KMS-11 (cell line): ENCODE results near the gene OR52E4.

Experiments
- H2AFZ ChIP-seq: fragments of 200-600 bp; sonication (generic); 2 replicates; pipeline ENCODE4 v1.6.1; 2016; ENCODE audit warnings: antibody characterized with exemption, mixed run types, low read depth
- H3K27ac ChIP-seq: fragments of 200-600 bp; sonication (generic); 2 replicates; pipeline ENCODE4 v1.6.1; 2016; ENCODE audit warnings: mild to moderate bottlenecking, mixed run types
- H3K27me3 ChIP-seq: fragments of 200-600 bp; sonication (generic); 2 replicates; pipeline ENCODE4 v1.6.1; 2017; ENCODE audit warnings: mild to moderate bottlenecking, low read depth, mixed run types, moderate library complexity; ENCODE audit not compliant: insufficient read depth
- H3K36me3 ChIP-seq: fragments of 200-600 bp; sonication (generic); 2 replicates; pipeline ENCODE4 v1.6.1; 2017; ENCODE audit warnings: mild to moderate bottlenecking, mixed run types; ENCODE audit not compliant: insufficient read depth
- H3K4me1 ChIP-seq: fragments of 200-600 bp; sonication (generic); 2 replicates; pipeline ENCODE4 v1.6.1; 2016; ENCODE audit warnings: mild to moderate bottlenecking, low read depth, mixed run types; ENCODE audit not compliant: poor library complexity, severe bottlenecking
- H3K4me2 ChIP-seq: fragments of 200-600 bp; sonication (generic); 2 replicates; pipeline ENCODE4 v1.7.0; 2016; ENCODE audit warnings: mild to moderate bottlenecking, mixed run types
- H3K4me3 ChIP-seq: fragments of 200-600 bp; sonication (generic); IDR thresholded peaks from 2 replicates; pipeline ENCODE4 v1.6.1; 2017; ENCODE audit warnings: low read depth, low read length, mixed read lengths; ENCODE audit not compliant: insufficient read depth
- H3K79me2 ChIP-seq: fragments of 200-600 bp; sonication (generic); 2 replicates; pipeline ENCODE4 v1.6.1; 2016; ENCODE audit warnings: low read depth, mixed run types; ENCODE audit not compliant: insufficient read depth
- H3K9ac ChIP-seq: fragments of 200-600 bp; sonication (generic); 2 replicates; pipeline ENCODE4 v1.6.1; 2016; ENCODE audit warnings: mild to moderate bottlenecking, mixed run types
- H4K20me1 ChIP-seq: fragments of 200-600 bp; sonication (generic); 2 replicates; pipeline ENCODE4 v1.6.1; 2016; ENCODE audit warnings: mild to moderate bottlenecking, mixed run types; ENCODE audit not compliant: insufficient read depth
- TF ChIP-seq, protein P1 (sequence below): fragments of 200-600 bp; sonication (generic); conservative IDR thresholded peaks from 2 replicates; pipeline ENCODE4 v1.6.1; 2017; ENCODE audit warnings: low read depth, mild to moderate bottlenecking, antibody characterized with exemption, low read length, moderate library complexity, mixed read lengths

OR52E4 gene

DNA sequence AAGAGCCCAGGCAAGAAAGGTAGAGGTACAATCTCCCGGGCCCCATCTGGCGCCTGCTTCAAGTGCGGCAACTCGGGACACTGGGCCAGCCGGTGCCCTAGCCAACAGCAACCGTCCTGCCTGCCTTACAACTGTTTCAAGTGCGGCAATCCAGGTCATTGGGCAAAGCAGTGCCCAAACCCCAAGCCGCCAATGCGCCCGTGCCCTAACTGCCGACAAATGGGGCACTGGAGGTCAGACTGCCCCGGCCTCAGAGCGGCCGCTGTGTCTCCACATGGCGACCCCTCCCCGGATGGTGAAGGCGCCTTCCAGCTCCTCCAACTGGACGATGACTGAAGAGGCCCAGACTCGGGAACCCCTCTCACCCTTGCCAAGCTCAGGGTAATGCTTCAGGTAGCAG lies 50.2 kb downstream of the OR52E4 start:
- TF ChIP-seq, protein P1, sequence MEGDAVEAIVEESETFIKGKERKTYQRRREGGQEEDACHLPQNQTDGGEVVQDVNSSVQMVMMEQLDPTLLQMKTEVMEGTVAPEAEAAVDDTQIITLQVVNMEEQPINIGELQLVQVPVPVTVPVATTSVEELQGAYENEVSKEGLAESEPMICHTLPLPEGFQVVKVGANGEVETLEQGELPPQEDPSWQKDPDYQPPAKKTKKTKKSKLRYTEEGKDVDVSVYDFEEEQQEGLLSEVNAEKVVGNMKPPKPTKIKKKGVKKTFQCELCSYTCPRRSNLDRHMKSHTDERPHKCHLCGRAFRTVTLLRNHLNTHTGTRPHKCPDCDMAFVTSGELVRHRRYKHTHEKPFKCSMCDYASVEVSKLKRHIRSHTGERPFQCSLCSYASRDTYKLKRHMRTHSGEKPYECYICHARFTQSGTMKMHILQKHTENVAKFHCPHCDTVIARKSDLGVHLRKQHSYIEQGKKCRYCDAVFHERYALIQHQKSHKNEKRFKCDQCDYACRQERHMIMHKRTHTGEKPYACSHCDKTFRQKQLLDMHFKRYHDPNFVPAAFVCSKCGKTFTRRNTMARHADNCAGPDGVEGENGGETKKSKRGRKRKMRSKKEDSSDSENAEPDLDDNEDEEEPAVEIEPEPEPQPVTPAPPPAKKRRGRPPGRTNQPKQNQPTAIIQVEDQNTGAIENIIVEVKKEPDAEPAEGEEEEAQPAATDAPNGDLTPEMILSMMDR, result no peak
- Histone ChIP-seq H3K27ac (no peak overlapping the region), H3K79me2 (no peaks in the 10 kb centered on the region), H3K36me3 (no peaks in the 10 kb centered on the region), H3K4me3 (no peak overlapping the region), H2AFZ (no peak overlapping the region), H4K20me1 (no peaks in the 10 kb centered on the region), H3K4me2 (no peak overlapping the region), H3K27me3 (no peaks in the 10 kb centered on the region), H3K9ac (no peak overlapping the region), H3K4me1 (no peaks in the 10 kb centered on the region)

DNA sequence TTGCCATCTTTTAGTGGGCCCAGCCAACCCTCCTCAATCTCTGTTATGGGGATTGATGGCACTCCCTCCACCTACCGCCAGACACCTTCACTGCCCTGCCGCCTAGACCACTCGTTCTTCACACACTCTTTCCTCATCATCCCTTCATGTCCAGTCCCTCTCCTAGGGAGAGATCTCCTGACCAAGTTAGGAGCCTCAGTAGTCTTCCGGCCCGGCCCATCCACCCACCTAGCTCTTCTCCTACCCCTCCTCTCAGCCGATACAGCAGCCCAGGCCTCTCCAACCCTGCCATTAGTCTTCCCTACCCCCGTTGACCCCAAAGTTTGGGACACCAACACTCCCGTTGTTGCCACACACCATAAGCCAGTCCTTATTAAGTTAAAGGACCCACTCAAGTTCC lies 50.6 kb downstream of the OR52E4 start:
- H2AFZ ChIP-seq, result no peak overlapping the region
- H3K27me3 ChIP-seq, result no peaks in the 10 kb centered on the region
- H3K4me3 ChIP-seq, result no peak overlapping the region
- H3K4me2 ChIP-seq, result no peak overlapping the region
- no peaks in the 10 kb centered on the region for H3K36me3 ChIP-seq
- H3K27ac ChIP-seq, result no peak overlapping the region
- H3K79me2 ChIP-seq, result no peaks in the 10 kb centered on the region
- H3K9ac ChIP-seq, result no peak overlapping the region
- no peaks in the 10 kb centered on the region for H4K20me1 ChIP-seq
- no peaks in the 10 kb centered on the region for H3K4me1 ChIP-seq
- TF ChIP-seq, protein P1, result no peak

DNA sequence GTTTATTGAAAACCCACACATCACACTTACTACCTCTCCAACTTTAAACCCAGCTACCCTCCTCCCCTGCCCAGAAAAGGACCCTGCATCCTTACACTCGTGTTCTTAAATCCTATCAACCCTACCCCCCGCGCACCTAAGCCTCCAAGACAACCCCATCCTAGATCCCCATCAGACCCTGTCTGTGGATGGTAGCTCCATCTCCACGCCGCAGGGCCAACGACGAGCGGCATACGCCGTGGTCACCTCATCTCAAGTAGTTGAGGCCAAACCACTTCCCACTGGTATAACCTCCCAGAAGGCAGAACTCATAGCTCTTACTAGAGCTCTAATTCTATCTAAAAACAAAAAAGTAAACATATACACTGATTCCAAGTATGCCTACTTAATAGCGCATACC lies 52.2 kb downstream of the OR52E4 start:
- Histone ChIP-seq H3K4me3 (no peak overlapping the region), H3K27ac (no peak overlapping the region), H3K36me3 (no peaks in the 10 kb centered on the region), H2AFZ (no peak overlapping the region), H3K4me1 (no peaks in the 10 kb centered on the region), H4K20me1 (no peaks in the 10 kb centered on the region), H3K9ac (no peak overlapping the region), H3K4me2 (no peak overlapping the region), H3K79me2 (no peaks in the 10 kb centered on the region), H3K27me3 (no peaks in the 10 kb centered on the region)
- TF ChIP-seq, protein P1, result no peak

DNA sequence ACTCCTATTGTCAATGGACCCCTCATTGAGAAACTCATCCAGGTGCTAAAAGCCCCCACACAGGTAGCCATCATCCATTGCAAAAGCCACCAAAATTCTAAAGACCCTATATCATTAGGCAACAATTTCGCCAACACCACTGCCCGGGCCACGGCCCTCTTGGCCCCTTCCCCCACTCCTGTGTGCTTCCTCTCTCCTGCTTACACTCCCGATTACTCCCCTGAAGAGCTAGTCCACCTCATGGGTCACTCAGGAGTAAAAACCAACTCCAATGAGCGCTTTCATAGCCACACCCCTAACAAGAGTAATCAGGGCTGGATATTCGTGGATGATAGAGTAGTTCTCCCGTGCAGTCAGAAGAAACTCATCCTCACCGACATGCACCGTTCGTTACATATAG lies 52.7 kb downstream of the OR52E4 start:
- Histone ChIP-seq H3K36me3 (no peaks in the 10 kb centered on the region), H3K27ac (no peak overlapping the region), H3K27me3 (no peaks in the 10 kb centered on the region), H2AFZ (no peak overlapping the region), H3K79me2 (no peaks in the 10 kb centered on the region), H3K4me2 (no peak overlapping the region), H3K4me1 (no peaks in the 10 kb centered on the region), H4K20me1 (no peaks in the 10 kb centered on the region), H3K9ac (no peak overlapping the region), H3K4me3 (no peak overlapping the region)
- TF ChIP-seq, protein P1, result no peak
